H1 (cell line): ENCODE results near the gene SIX1. TPM values are rescaled to one million over a fixed set of nuclear protein-coding genes. Genes with fewer than 3 reads are reported as not detected.

ENCODE experiments used
- CTCF ChIA-PET: fragments of 300-600 bp; sonication (Branson Sonifier 250); formaldehyde crosslinking; loops from one replicate; lab custom pipeline; 2021; ENCODE audit not compliant: partially characterized antibody; lab: Charles Lee
- POLR2A ChIA-PET: fragments of 300-600 bp; sonication (Branson Sonifier 250); formaldehyde crosslinking; loops from one replicate; lab custom pipeline; 2021; ENCODE audit warnings: inconsistent platforms; ENCODE audit not compliant: partially characterized antibody; lab: Charles Lee
- DNase-seq, 2 experiments: peaks; one replicate each; pipeline versions ENCODE4 v3.0.0 to v3.0.0-alpha.2; 2010 to 2022; ENCODE audit warnings: low spot score in 2 of 2, low read depth in 1 of 2, mixed read lengths in 1 of 2
- FAIRE-seq: peaks from 2 replicates; lab custom pipeline; 2011; peaks lifted over from hg19 to GRCh38; lab: Jason Lieb, UNC
- H2AFZ ChIP-seq: 2 replicates; pipeline ENCODE4 v1.8.1; 2012; ENCODE audit warnings: low read length, inconsistent platforms
- H2AK5ac ChIP-seq: 2 replicates; pipeline ENCODE4 v1.6.1; 2013; ENCODE audit warnings: low read depth, low read length
- H2BK120ac ChIP-seq: replicated peaks from 2 replicates; pipeline ENCODE3; 2013; ENCODE audit warnings: low read depth, low read length, inconsistent platforms
- H2BK12ac ChIP-seq: 2 replicates; pipeline ENCODE4 v1.6.1; 2013; ENCODE audit warnings: low read depth, low read length
- H2BK15ac ChIP-seq: 2 replicates; pipeline ENCODE4 v1.6.1; 2013; ENCODE audit warnings: low read length
- H2BK20ac ChIP-seq: 2 replicates; pipeline ENCODE4 v1.6.1; 2013; ENCODE audit warnings: low read length
- H2BK5ac ChIP-seq: 2 replicates; pipeline ENCODE4 v1.6.1; 2013; ENCODE audit warnings: low read depth, low read length
- H3K14ac ChIP-seq: 2 replicates; pipeline ENCODE4 v1.6.1; 2013; ENCODE audit warnings: inconsistent platforms; ENCODE audit not compliant: insufficient read length
- H3K18ac ChIP-seq: 2 replicates; pipeline ENCODE4 v1.6.1; 2013; ENCODE audit warnings: low read length; ENCODE audit errors: extremely low read depth
- H3K23ac ChIP-seq: 2 replicates; pipeline ENCODE4 v1.6.1; 2013; ENCODE audit warnings: inconsistent platforms; ENCODE audit not compliant: insufficient read length
- H3K23me2 ChIP-seq: 2 replicates; pipeline ENCODE4 v1.6.1; 2013; ENCODE audit warnings: low read depth, low read length
- H3K27ac ChIP-seq: 2 replicates; pipeline ENCODE4 v1.6.1; 2011; ENCODE audit warnings: low read depth, low read length, inconsistent platforms
- H3K27me3 ChIP-seq, 4 experiments: replicated peaks in 1 of 4; 1 replicate in 1 of 4; 2 replicates in 3 of 4; pipeline versions ENCODE4 v1.6.1 to v1.8.1; 2011 to 2013; ENCODE audit warnings: low read length in 3 of 4, mild to moderate bottlenecking in 3 of 4, inconsistent platforms in 2 of 4, mixed read lengths in 2 of 4, moderate library complexity in 1 of 4; ENCODE audit not compliant: control insufficient read depth in 3 of 4, insufficient read depth in 3 of 4; ENCODE audit errors: extremely low read depth in 1 of 4
- H3K36me3 ChIP-seq, 4 experiments: 2 replicates each; pipeline versions ENCODE4 v1.6.1 to v1.8.1; 2011 to 2013; ENCODE audit warnings: mild to moderate bottlenecking in 4 of 4, low read length in 3 of 4, moderate library complexity in 2 of 4, control low read depth in 1 of 4, inconsistent platforms in 1 of 4; ENCODE audit not compliant: insufficient read depth in 4 of 4, control insufficient read depth in 2 of 4
- H3K4ac ChIP-seq: replicated peaks from 2 replicates; pipeline ENCODE3; 2013; ENCODE audit warnings: low read length, low read depth, mixed read lengths, inconsistent platforms; ENCODE audit not compliant: insufficient read length
- H3K4me1 ChIP-seq, 4 experiments: replicated peaks in 1 of 4; 1 replicate in 1 of 4; 2 replicates in 3 of 4; pipeline versions ENCODE4 v1.6.1 to v1.8.1; 2011 to 2013; ENCODE audit warnings: low read length in 3 of 4, inconsistent platforms in 2 of 4, mixed read lengths in 1 of 4; ENCODE audit not compliant: insufficient read depth in 4 of 4, control insufficient read depth in 3 of 4
- H3K4me2 ChIP-seq, 2 experiments: 2 replicates each; pipeline versions ENCODE4 v1.6.1 to v1.8.1; 2011 to 2013; ENCODE audit warnings: low read depth in 2 of 2, low read length in 2 of 2, control low read depth in 1 of 2, inconsistent platforms in 1 of 2, mild to moderate bottlenecking in 1 of 2; ENCODE audit not compliant: insufficient read depth in 1 of 2
- H3K4me3 ChIP-seq, 4 experiments: fragments of 200-600, 300-600 bp in 1 of 4; sonication (generic), shearing (Covaris generic), sonication (Bioruptor Twin) in 1 of 4; 2 replicates each; pipeline versions ENCODE4 v1.5.1 to v1.8.1; 2011 to 2016; ENCODE audit warnings: low read length in 4 of 4, low read depth in 3 of 4, control low read depth in 2 of 4, inconsistent platforms in 2 of 4, mild to moderate bottlenecking in 2 of 4, mixed read lengths in 1 of 4, moderate library complexity in 1 of 4; ENCODE audit not compliant: insufficient read depth in 2 of 4; ENCODE audit errors: extremely low read depth in 1 of 4
- H3K56ac ChIP-seq: replicated peaks from 2 replicates; pipeline ENCODE3; 2013; ENCODE audit warnings: low read depth, mild to moderate bottlenecking, mixed read lengths, low read length, inconsistent platforms; ENCODE audit not compliant: insufficient read length
- H3K79me1 ChIP-seq: 2 replicates; pipeline ENCODE4 v1.6.1; 2013; ENCODE audit warnings: low read depth, low read length, control low read depth
- H3K79me2 ChIP-seq, 2 experiments: 2 replicates each; pipeline versions ENCODE4 v1.6.1 to v1.8.1; 2012 to 2013; ENCODE audit warnings: low read length in 2 of 2, mild to moderate bottlenecking in 2 of 2, inconsistent platforms in 1 of 2; ENCODE audit not compliant: insufficient read depth in 2 of 2, control insufficient read depth in 1 of 2
- H3K9ac ChIP-seq, 4 experiments: replicated peaks in 1 of 4; 1 replicate in 1 of 4; 2 replicates in 3 of 4; pipeline versions ENCODE4 v1.6.1 to v1.8.1; 2011 to 2013; ENCODE audit warnings: low read depth in 3 of 4, low read length in 3 of 4, control low read depth in 2 of 4, mild to moderate bottlenecking in 2 of 4, moderate library complexity in 2 of 4, inconsistent platforms in 1 of 4; ENCODE audit errors: extremely low read depth in 1 of 4
- H3K9me3 ChIP-seq, 2 experiments: 2 replicates each; pipeline versions ENCODE4 v1.6.1 to v1.8.1; 2012 to 2013; ENCODE audit warnings: mild to moderate bottlenecking in 2 of 2, moderate library complexity in 2 of 2, control low read depth in 1 of 2, inconsistent platforms in 1 of 2, low read depth in 1 of 2, low read length in 1 of 2, mixed read lengths in 1 of 2; ENCODE audit not compliant: insufficient read depth in 2 of 2
- H4K20me1 ChIP-seq, 2 experiments: replicated peaks in 1 of 2; 2 replicates each; pipeline versions ENCODE3 to v1.8.1; 2011 to 2013; ENCODE audit warnings: inconsistent platforms in 2 of 2, low read length in 2 of 2, mild to moderate bottlenecking in 1 of 2; ENCODE audit not compliant: insufficient read depth in 2 of 2, control insufficient read depth in 1 of 2
- H4K5ac ChIP-seq: 2 replicates; pipeline ENCODE4 v1.6.1; 2013; ENCODE audit warnings: low read length, low read depth, mixed read lengths, inconsistent platforms; ENCODE audit not compliant: insufficient read length
- H4K8ac ChIP-seq: 2 replicates; pipeline ENCODE4 v1.8.0; 2013; ENCODE audit warnings: mild to moderate bottlenecking, moderate library complexity, low read length, inconsistent platforms; ENCODE audit not compliant: insufficient read depth; ENCODE audit errors: extremely low read depth
- H4K91ac ChIP-seq: replicated peaks from 2 replicates; pipeline ENCODE3; 2013; ENCODE audit warnings: low read length, mixed read lengths, inconsistent platforms; ENCODE audit not compliant: insufficient read length
- CBX8 ChIP-seq: fragments of 300-800, 300-1000 bp; sonication (generic); IDR thresholded peaks from 2 replicates; pipeline ENCODE4 v1.7.1; 2016; ENCODE audit warnings: low read depth, low read length, borderline replicate concordance
- CTBP2 ChIP-seq: IDR thresholded peaks from 2 replicates; pipeline ENCODE4 v1.7.0; 2011; ENCODE audit warnings: borderline replicate concordance, mild to moderate bottlenecking, moderate library complexity, mixed read lengths, low read length; ENCODE audit not compliant: insufficient read depth, insufficient read length
- CTCF ChIP-seq, 3 experiments: IDR thresholded peaks; 1 replicate in 2 of 3; 2 replicates in 1 of 3; pipeline versions ENCODE4 v1.5.1 to v1.6.1; 2011; ENCODE audit warnings: low read length in 3 of 3, mild to moderate bottlenecking in 3 of 3, inconsistent platforms in 2 of 3, low read depth in 1 of 3, moderate library complexity in 1 of 3; ENCODE audit not compliant: insufficient read depth in 1 of 3; ENCODE audit errors: control extremely low read depth in 1 of 3
- FOSL1 ChIP-seq: IDR thresholded peaks from 2 replicates; pipeline ENCODE4 v1.6.1; 2011; ENCODE audit warnings: mild to moderate bottlenecking, low read depth, low read length, moderate library complexity; ENCODE audit not compliant: insufficient read depth
- GABPA ChIP-seq: IDR thresholded peaks from 2 replicates; pipeline ENCODE4 v1.6.1; 2011; ENCODE audit warnings: mild to moderate bottlenecking, low read length, moderate library complexity, borderline replicate concordance; ENCODE audit not compliant: insufficient read depth
- HDAC6 ChIP-seq: IDR thresholded peaks from one replicate; pipeline ENCODE4 v1.7.1; 2012; ENCODE audit warnings: low read depth, mild to moderate bottlenecking, inconsistent platforms, low read length, moderate library complexity
- RBBP5 ChIP-seq: IDR thresholded peaks from 2 replicates; pipeline ENCODE4 v1.7.1; 2012; ENCODE audit warnings: low read depth, mild to moderate bottlenecking, inconsistent platforms, low read length, moderate library complexity, borderline replicate concordance
- SP4 ChIP-seq: IDR thresholded peaks from 2 replicates; pipeline ENCODE4 v1.6.1; 2012; ENCODE audit warnings: low read length, inconsistent platforms
- TAF1 ChIP-seq: IDR thresholded peaks from 2 replicates; pipeline ENCODE4 v1.6.1; 2011; ENCODE audit warnings: mild to moderate bottlenecking, low read depth, low read length
- USF2 ChIP-seq: IDR thresholded peaks from 2 replicates; pipeline ENCODE4 v1.6.1; 2011; ENCODE audit warnings: low read length, improper control_type of control experiment
- WGBS, 2 experiments: shearing (Covaris generic) in 1 of 2; methylation state at CpG; one replicate each; pipeline versions ENCODE4 v1.1.6 to v1.1.7; 2013 to 2015; ENCODE audit warnings: low lambda C conversion rate in 2 of 2, mixed read lengths in 2 of 2, inconsistent platforms in 1 of 2, low coverage in 1 of 2, missing lambda C conversion rate in 1 of 2; ENCODE audit not compliant: insufficient replicate concordance in 2 of 2, insufficient coverage in 1 of 2, insufficient read length in 1 of 2; ENCODE audit errors: extremely low coverage in 1 of 2, missing lambda C conversion rate in 1 of 2; 5-methylcytosine and 5-hydroxymethylcytosine counted together
- polyA plus RNA-seq, 7 experiments: library from polyadenylated mRNA; depleted of rRNA in 3 of 7; stranded (reverse) in 5 of 7; unstranded in 2 of 7; fragments of >200 nt in 5 of 7; fragments of 200-250 nt in 2 of 7; gene quantifications; 1 replicate in 5 of 7; 2 replicates in 1 of 7; 4 replicates in 1 of 7; pipeline versions ENCODE4 v1.2.1 to v1.2.3, GENCODE V29; 2011 to 2013; ENCODE audit warnings: missing spikeins in 2 of 7, mixed read lengths in 2 of 7
- total RNA-seq: library from RNA; stranded (reverse); fragmentation: NEBNext Ultra II Directional; extraction: Animal tissue kit (Norgen Biotek cat#: 25700); gene quantifications from 2 replicates; pipeline ENCODE4 v1.2.1, GENCODE V29; 2021

The SIX1 gene
- total and polyA plus RNA-seq, 2 of the 8 experiments (the other 6 are each of a cell fraction or from before 2014, with no cell fraction given), result 0.03 to 0.69 TPM

GRCh38 chr14:60594062-60594461, 55.2 kb downstream of the SIX1 start:
- no peaks in the 10 kb centered on the region for H3K36me3 ChIP-seq
- H4K5ac ChIP-seq, result no peak overlapping the region
- no peaks in the 10 kb centered on the region for H4K20me1 ChIP-seq
- no peak overlapping the region for H3K14ac ChIP-seq
- H3K4ac ChIP-seq, result no peak overlapping the region
- FAIRE-seq (peak; percentile 45), DNase-seq (no peak)
- H2BK15ac ChIP-seq, result no peak overlapping the region
- H2AFZ ChIP-seq, result no peak overlapping the region
- H4K8ac ChIP-seq, result no peak overlapping the region
- no peak overlapping the region for H2BK20ac ChIP-seq
- no peak overlapping the region for H3K27ac ChIP-seq
- no peak overlapping the region for H3K23ac ChIP-seq
- no peak overlapping the region for H3K9ac ChIP-seq
- H4K91ac ChIP-seq, result no peak overlapping the region
- H3K4me3 ChIP-seq, result no peak overlapping the region
- no peaks in the 10 kb centered on the region for H3K27me3 ChIP-seq
- no peaks in the 10 kb centered on the region for H3K9me3 ChIP-seq
- H3K4me2 ChIP-seq, result no peak overlapping the region
- H3K56ac ChIP-seq, result no peak overlapping the region
- H3K23me2 ChIP-seq, result no peaks in the 10 kb centered on the region
- H3K79me2 ChIP-seq, result no peaks in the 10 kb centered on the region
- H3K79me1 ChIP-seq, result no peaks in the 10 kb centered on the region
- H3K4me1 ChIP-seq, result peaks cover 0 to 3% (median 0%) of the 10 kb centered on the region in 4 experiments; a peak in 1 of 7 replicates
- WGBS, 2 experiments, result 86% methylated on average over 3 of the region's 3 CpGs; no CpG with 5 or more reads in 1 of the 2 experiments
- no peak overlapping the region for H3K18ac ChIP-seq
- no peak overlapping the region for H2BK5ac ChIP-seq
- peak overlapping the region; percentile 38 for H2BK120ac ChIP-seq
- POLR2A ChIA-PET, result no interaction called here
- H2AK5ac ChIP-seq, result no peak overlapping the region
- CTCF ChIA-PET, result interaction anchor here (1.5 kb wide), 1 partner anchor 17 kb away, joined by 3 read pairs; no protein-coding TSS in a partner anchor
- no peak overlapping the region for H2BK12ac ChIP-seq
- no peak for TF ChIP-seq CTCF (IDR thresholded peaks at IDR 0.05; ENCODE audit: control extremely low read depth in 1 of 3, insufficient read depth in 1 of 3, low read depth in 1 of 3, low read length in 3 of 3)
- no peak for TF ChIP-seq RBBP5
- TF ChIP-seq GABPA, result no peak
- TF ChIP-seq FOSL1, result no peak
- TF ChIP-seq TAF1, result no peak
- TF ChIP-seq CBX8, result no peak
- TF ChIP-seq HDAC6, result no peak
- TF ChIP-seq CTBP2, result no peak
- no peak for TF ChIP-seq USF2
- no peak for TF ChIP-seq SP4
